Measurements from ENCODE around the gene KIN.

DNA sequence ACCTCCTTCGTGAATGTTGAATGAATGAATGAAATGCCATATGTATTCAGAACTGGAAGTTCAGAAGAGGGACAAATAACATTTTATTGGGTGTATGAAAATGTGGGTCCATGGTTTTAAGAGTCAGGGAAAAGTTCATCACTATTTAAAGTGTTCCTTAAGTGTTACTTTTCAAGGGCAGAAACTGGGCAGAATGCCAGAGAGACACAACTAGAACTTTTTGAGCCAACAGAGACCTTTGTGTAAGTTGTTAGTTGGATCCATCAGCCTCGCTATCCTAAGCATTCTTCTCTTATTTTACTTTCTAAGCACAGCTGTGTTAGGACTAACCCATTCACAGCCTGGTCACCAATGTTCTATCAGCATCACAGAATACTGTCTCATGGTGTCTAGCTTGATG is 16.9 kb upstream of the KIN start:
- TF ChIP-seq POLR2A (IDR thresholded peaks at IDR 0.05) (no peak), EP300 (IDR thresholded peaks at IDR 0.05) (no peak)
- TF ChIP-seq, protein P1, sequence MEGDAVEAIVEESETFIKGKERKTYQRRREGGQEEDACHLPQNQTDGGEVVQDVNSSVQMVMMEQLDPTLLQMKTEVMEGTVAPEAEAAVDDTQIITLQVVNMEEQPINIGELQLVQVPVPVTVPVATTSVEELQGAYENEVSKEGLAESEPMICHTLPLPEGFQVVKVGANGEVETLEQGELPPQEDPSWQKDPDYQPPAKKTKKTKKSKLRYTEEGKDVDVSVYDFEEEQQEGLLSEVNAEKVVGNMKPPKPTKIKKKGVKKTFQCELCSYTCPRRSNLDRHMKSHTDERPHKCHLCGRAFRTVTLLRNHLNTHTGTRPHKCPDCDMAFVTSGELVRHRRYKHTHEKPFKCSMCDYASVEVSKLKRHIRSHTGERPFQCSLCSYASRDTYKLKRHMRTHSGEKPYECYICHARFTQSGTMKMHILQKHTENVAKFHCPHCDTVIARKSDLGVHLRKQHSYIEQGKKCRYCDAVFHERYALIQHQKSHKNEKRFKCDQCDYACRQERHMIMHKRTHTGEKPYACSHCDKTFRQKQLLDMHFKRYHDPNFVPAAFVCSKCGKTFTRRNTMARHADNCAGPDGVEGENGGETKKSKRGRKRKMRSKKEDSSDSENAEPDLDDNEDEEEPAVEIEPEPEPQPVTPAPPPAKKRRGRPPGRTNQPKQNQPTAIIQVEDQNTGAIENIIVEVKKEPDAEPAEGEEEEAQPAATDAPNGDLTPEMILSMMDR (IDR thresholded peaks at IDR 0.05), result no peak
